ENCODE results near the gene POLR2M. TPM values are rescaled to one million over a fixed set of nuclear protein-coding genes. Genes with fewer than 3 reads are reported as not detected.

POLR2M gene
- polyA plus RNA-seq, 1 of the 3 experiments (the other 2 are of a cell fraction) = 160 TPM

DNA sequence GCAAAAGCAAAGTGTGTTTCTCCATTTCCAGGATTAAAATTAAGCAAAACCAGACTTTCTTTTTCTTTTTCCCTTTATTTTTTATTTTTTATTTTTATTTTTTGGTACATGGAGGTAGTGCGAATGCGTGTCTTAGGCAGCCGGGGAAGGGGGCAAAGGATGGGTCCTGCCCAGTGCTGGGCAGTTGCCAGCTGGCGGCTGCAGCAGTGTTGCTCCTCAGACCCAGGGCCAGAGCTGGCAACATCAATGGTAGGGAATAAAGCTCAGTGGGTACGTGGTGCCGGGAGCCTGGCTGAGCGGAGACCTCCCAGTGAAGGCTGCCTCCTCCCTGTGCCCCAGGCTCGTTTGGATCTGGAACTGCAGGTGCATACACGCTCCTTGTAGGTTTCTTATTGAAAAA, 46.3 kb downstream of the POLR2M start:
- TF ChIP-seq GATA2 (CRISPR knock-in tag; IDR thresholded peaks at IDR 0.05) = no peak
- no peak for TF ChIP-seq NRF1 (IDR thresholded peaks at IDR 0.05; ENCODE audit: low read depth, low read length)
- TF ChIP-seq JUND (IDR thresholded peaks at IDR 0.05) = no peak
- TF ChIP-seq FOXM1 (IDR thresholded peaks at IDR 0.05; ENCODE audit: low read depth) = no peak
- TF ChIP-seq RAD21 (IDR thresholded peaks at IDR 0.05; ENCODE audit: low read length) = no peak
- TF ChIP-seq, protein P1, sequence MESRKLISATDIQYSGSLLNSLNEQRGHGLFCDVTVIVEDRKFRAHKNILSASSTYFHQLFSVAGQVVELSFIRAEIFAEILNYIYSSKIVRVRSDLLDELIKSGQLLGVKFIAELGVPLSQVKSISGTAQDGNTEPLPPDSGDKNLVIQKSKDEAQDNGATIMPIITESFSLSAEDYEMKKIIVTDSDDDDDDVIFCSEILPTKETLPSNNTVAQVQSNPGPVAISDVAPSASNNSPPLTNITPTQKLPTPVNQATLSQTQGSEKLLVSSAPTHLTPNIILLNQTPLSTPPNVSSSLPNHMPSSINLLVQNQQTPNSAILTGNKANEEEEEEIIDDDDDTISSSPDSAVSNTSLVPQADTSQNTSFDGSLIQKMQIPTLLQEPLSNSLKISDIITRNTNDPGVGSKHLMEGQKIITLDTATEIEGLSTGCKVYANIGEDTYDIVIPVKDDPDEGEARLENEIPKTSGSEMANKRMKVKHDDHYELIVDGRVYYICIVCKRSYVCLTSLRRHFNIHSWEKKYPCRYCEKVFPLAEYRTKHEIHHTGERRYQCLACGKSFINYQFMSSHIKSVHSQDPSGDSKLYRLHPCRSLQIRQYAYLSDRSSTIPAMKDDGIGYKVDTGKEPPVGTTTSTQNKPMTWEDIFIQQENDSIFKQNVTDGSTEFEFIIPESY (IDR thresholded peaks at IDR 0.05; ENCODE audit: borderline replicate concordance, low read depth) = no peak
- no peak for TF ChIP-seq YY1 (IDR thresholded peaks at IDR 0.05; ENCODE audit: low read depth)
- Histone ChIP-seq H3K9me3 (no peaks in the 10 kb centered on the region), H3K9ac (no peak overlapping the region), H3K27me3 (ENCODE audit: insufficient read depth) (no peaks in the 10 kb centered on the region), H3K27ac (ENCODE audit: low read depth in 2 of 2, low read length in 1 of 2) (no peak overlapping the region), H3K4me2 (no peak overlapping the region), H4K20me1 (ENCODE audit: insufficient read depth) (no peaks in the 10 kb centered on the region), H3F3A (replicated peaks; ENCODE audit: insufficient read depth) (no peaks in the 10 kb centered on the region), H3K4me3 (ENCODE audit: low read depth in 2 of 2, low read length in 1 of 2) (no peak overlapping the region), H2AFZ (ENCODE audit: low read depth) (no peak overlapping the region), H3K4me1 (ENCODE audit: control insufficient read depth in 1 of 2, insufficient read depth in 2 of 2, low read depth in 1 of 2, low read length in 1 of 2) (no peaks in the 10 kb centered on the region; a peak in 1 of 4 replicates), H3K79me2 (ENCODE audit: insufficient read depth) (no peaks in the 10 kb centered on the region), H3K36me3 (replicated peaks in 1 of 2; ENCODE audit: control insufficient read depth in 1 of 2, insufficient read depth in 2 of 2, low read length in 1 of 2) (no peaks in the 10 kb centered on the region), H3K9me2 (no peaks in the 10 kb centered on the region)
- no peak for DNase-seq
- 75% methylated on average over 9 of the region's 9 CpGs for WGBS (ENCODE audit: low lambda C conversion rate)
- ChIA-PET CTCF (interaction anchor here (0.7 to 16.4 kb wide), 11 partner anchors 14 to 470 kb away, joined by 3 to 315 read pairs (median 4); partner anchors contain the start of gene ALDH1A2), POLR2A (no interaction called here)

DNA sequence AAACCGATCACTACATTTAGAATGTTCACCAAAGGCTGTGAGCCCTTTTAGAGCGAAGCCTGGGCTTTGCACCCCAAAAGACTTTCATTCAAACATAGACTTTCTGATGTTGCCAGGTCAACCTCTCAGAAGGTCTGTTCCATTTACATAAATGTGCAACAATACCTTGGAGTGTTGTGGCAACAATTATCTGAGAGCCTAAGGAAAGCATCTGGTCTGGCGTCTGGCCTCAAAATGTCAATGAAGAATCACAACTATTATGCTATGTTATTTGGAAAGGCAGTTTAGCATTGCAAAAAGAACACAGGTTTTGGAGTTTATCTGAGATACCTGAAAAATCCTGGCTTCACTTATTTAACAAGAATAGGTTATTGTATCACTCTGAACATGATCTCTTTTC, 50.0 kb downstream of the POLR2M start:
- WGBS (ENCODE audit: low lambda C conversion rate) = 77% methylated on average over 3 of the region's 3 CpGs
- no peaks in the 10 kb centered on the region for H3K27me3 ChIP-seq (ENCODE audit: insufficient read depth)
- no peak overlapping the region for H3K27ac ChIP-seq (ENCODE audit: low read depth in 2 of 2, low read length in 1 of 2)
- no peaks in the 10 kb centered on the region for H3K4me1 ChIP-seq (ENCODE audit: control insufficient read depth in 1 of 2, insufficient read depth in 2 of 2, low read depth in 1 of 2, low read length in 1 of 2)
- H3K9ac ChIP-seq = no peak overlapping the region
- H3K79me2 ChIP-seq (ENCODE audit: insufficient read depth) = no peaks in the 10 kb centered on the region
- no peaks in the 10 kb centered on the region for H3K9me2 ChIP-seq
- CTCF ChIA-PET = interaction anchor here (1.7 kb wide), 1 partner anchor 105 kb away, joined by 8 read pairs; no protein-coding TSS in a partner anchor
- H2AFZ ChIP-seq (ENCODE audit: low read depth) = no peak overlapping the region
- POLR2A ChIA-PET = no interaction called here
- H4K20me1 ChIP-seq (ENCODE audit: insufficient read depth) = no peaks in the 10 kb centered on the region
- TF ChIP-seq, protein P2, sequence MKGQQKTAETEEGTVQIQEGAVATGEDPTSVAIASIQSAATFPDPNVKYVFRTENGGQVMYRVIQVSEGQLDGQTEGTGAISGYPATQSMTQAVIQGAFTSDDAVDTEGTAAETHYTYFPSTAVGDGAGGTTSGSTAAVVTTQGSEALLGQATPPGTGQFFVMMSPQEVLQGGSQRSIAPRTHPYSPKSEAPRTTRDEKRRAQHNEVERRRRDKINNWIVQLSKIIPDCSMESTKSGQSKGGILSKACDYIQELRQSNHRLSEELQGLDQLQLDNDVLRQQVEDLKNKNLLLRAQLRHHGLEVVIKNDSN (IDR thresholded peaks at IDR 0.05; ENCODE audit: borderline replicate concordance, low read depth) = no peak
- TF ChIP-seq, protein P3, sequence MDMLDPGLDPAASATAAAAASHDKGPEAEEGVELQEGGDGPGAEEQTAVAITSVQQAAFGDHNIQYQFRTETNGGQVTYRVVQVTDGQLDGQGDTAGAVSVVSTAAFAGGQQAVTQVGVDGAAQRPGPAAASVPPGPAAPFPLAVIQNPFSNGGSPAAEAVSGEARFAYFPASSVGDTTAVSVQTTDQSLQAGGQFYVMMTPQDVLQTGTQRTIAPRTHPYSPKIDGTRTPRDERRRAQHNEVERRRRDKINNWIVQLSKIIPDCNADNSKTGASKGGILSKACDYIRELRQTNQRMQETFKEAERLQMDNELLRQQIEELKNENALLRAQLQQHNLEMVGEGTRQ (IDR thresholded peaks at IDR 0.05; ENCODE audit: borderline replicate concordance, low read depth, low read length) = no peak
- TF ChIP-seq GABPA (IDR thresholded peaks at IDR 0.05; ENCODE audit: low read depth) = no peak
- H3K36me3 ChIP-seq (replicated peaks in 1 of 2; ENCODE audit: control insufficient read depth in 1 of 2, insufficient read depth in 2 of 2, low read length in 1 of 2) = no peaks in the 10 kb centered on the region
- no peak for DNase-seq
- H3K4me2 ChIP-seq = no peak overlapping the region
- H3F3A ChIP-seq (replicated peaks; ENCODE audit: insufficient read depth) = no peaks in the 10 kb centered on the region
- H3K9me3 ChIP-seq = no peaks in the 10 kb centered on the region
- no peak overlapping the region for H3K4me3 ChIP-seq (ENCODE audit: low read depth in 2 of 2, low read length in 1 of 2)

All from SK-N-SH (cell line).